Activated CD4-positive, alpha-beta T cell treated with anti-CD3 and anti-CD28 coated beads, Interleukin-2, amount 10 ng/mL, durations not matched to agents 24 days and 14 days (primary cell): ENCODE results near the gene EIF3D. TPM values are rescaled to one million over a fixed set of nuclear protein-coding genes. Genes with fewer than 3 reads are reported as not detected.

Experiments
- DNase-seq: peaks from one replicate; pipeline ENCODE4 v3.0.0; 2022
- H3K27ac Mint-ChIP-seq: one replicate; pipeline ENCODE4 v1.8.0; 2022; ENCODE audit warnings: mild to moderate bottlenecking, mixed read lengths
- H3K27me3 Mint-ChIP-seq: one replicate; pipeline ENCODE4 v1.8.0; 2022; ENCODE audit warnings: mixed read lengths
- H3K36me3 Mint-ChIP-seq: one replicate; pipeline ENCODE4 v1.8.0; 2022; ENCODE audit warnings: low read depth, mild to moderate bottlenecking, mixed read lengths
- H3K4me1 Mint-ChIP-seq: one replicate; pipeline ENCODE4 v1.8.0; 2021; ENCODE audit warnings: mixed read lengths
- H3K4me3 Mint-ChIP-seq: one replicate; pipeline ENCODE4 v1.8.0; 2022; ENCODE audit warnings: mild to moderate bottlenecking, moderate library complexity, mixed read lengths
- H3K9me3 Mint-ChIP-seq: one replicate; pipeline ENCODE4 v1.8.0; 2021; ENCODE audit warnings: mixed read lengths
- intact Hi-C: fragments of 100-400 bp; cut with micrococcal nuclease; formaldehyde crosslinking; loops from one replicate; pipeline ENCODE4 v1.15.1; 2023
- total RNA-seq: library from RNA; stranded (reverse); gene quantifications from 2 replicates; pipeline ENCODE4 v1.2.3, GENCODE V29; 2022

EIF3D gene
- total RNA-seq, 1 donor from 2014 or later = 353 TPM

- peaks cover 10% of the 10 kb centered on the region for H3K4me1 Mint-ChIP-seq
- DNase-seq = no peak
- H3K27ac Mint-ChIP-seq = peak overlapping the region; percentile 30
- peaks cover 27% of the 10 kb centered on the region for H3K36me3 Mint-ChIP-seq
- no peaks in the 10 kb centered on the region for H3K27me3 Mint-ChIP-seq
- peak overlapping the region; percentile 70 for H3K4me3 Mint-ChIP-seq
- intact Hi-C loops = loop anchor here (1.0 to 2.0 kb wide), 2 partner anchors 22 to 25 kb away; partner anchors contain the start of gene EIF3D
- H3K9me3 Mint-ChIP-seq = no peaks in the 10 kb centered on the region
Measured at GRCh38 chr22:36507518-36508010, 21.4 kb downstream of the EIF3D start.

GRCh38 chr22:36506637-36507517 is 22.1 kb downstream of the EIF3D start, which contains the start of gene FOXRED2:
TSS of gene FOXRED2 (minus strand) at chr22:36507040. CDS start at chr22:36506422, 618 bp downstream.
- intact Hi-C loops = loop anchor here (1.0 to 2.0 kb wide), 2 partner anchors 22 to 24 kb away; partner anchors contain the start of gene EIF3D

GRCh38 chr22:36505998-36506635 is 22.8 kb downstream of the EIF3D start:
- DNase-seq = no peak
- Mint-ChIP-seq H3K27me3 (no peaks in the 10 kb centered on the region), H3K4me3 (peak overlapping the region; percentile 70), H3K27ac (peak overlapping the region; percentile 70), H3K9me3 (no peaks in the 10 kb centered on the region), H3K36me3 (peaks cover 17% of the 10 kb centered on the region), H3K4me1 (peaks cover 7% of the 10 kb centered on the region)
- intact Hi-C loops = loop anchor here (2.0 kb wide), 1 partner anchor 23 kb away; no protein-coding TSS in a partner anchor

More at GRCh38 chr22:36506637-36507517, 22.1 kb downstream of the EIF3D start, which contains the start of gene FOXRED2:
- H3K4me1 Mint-ChIP-seq = peaks cover 10% of the 10 kb centered on the region
- peaks cover 22% of the 10 kb centered on the region for H3K36me3 Mint-ChIP-seq
- H3K27me3 Mint-ChIP-seq = no peaks in the 10 kb centered on the region
- peak within 1 kb of the TSS; percentile 70 for H3K27ac Mint-ChIP-seq
- peak; percentile 98 for DNase-seq
- H3K9me3 Mint-ChIP-seq = no peaks in the 10 kb centered on the region
- H3K4me3 Mint-ChIP-seq = peak within 1 kb of the TSS; percentile 70

- Mint-ChIP-seq H3K4me1 (peaks cover 4% of the 10 kb centered on the region), H3K9me3 (no peaks in the 10 kb centered on the region), H3K27ac (no peak overlapping the region), H3K36me3 (peaks cover 10% of the 10 kb centered on the region), H3K4me3 (no peak overlapping the region), H3K27me3 (no peaks in the 10 kb centered on the region)
- no peak for DNase-seq
- intact Hi-C loops = no loop called here
Measured at GRCh38 chr22:36497910-36498665, 30.9 kb downstream of the EIF3D start.

DNA sequence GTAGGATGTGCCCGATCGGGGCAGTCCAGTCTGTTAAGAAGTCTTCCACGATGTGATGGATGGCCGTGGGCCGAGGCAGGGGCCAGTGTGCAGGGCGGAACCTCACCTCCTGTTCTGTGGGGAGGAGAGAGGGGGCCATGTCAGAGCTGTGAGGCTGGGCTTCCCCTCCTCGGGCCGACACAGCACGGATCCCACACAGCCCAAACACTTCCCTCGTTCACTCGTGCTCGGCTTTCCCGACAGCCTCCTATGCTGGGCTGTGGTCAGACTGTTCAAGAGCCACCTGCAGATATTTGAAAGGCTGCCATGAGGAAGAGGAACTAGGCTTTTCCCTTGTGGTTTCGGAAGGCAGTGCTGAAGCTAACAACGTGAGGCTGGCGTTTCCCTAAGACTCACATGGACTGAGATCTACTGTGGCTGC is 35.3 kb downstream of the EIF3D start:
- H3K36me3 Mint-ChIP-seq = peaks cover 16% of the 10 kb centered on the region
- intact Hi-C loops = no loop called here
- H3K27me3 Mint-ChIP-seq = no peaks in the 10 kb centered on the region
- H3K4me3 Mint-ChIP-seq = no peak overlapping the region
- no peak overlapping the region for H3K27ac Mint-ChIP-seq
- H3K4me1 Mint-ChIP-seq = peaks cover 4% of the 10 kb centered on the region
- no peaks in the 10 kb centered on the region for H3K9me3 Mint-ChIP-seq
- DNase-seq = no peak

DNA sequence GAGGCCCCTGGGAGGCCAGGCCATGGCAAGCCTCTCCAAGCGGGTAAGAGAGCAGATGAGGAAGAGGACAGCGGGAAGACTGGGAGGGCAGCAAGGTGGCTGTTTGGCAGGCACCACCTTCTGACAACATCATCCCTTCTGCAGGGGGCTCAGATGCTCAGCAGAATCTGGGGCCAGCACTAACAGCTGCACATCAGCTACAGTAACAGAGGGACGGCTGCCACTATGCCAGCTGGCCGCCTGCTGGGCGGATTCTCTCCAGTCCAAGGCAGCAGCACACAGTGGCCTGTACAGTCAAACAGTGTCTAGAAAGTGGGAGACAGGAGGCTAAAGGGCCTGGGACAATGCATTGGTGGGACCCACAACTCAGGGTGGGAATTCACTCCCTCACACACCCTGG is 36.9 kb downstream of the EIF3D start:
- no peak for DNase-seq
- intact Hi-C loops = no loop called here
- no peaks in the 10 kb centered on the region for H3K9me3 Mint-ChIP-seq
- H3K36me3 Mint-ChIP-seq = peaks cover 19% of the 10 kb centered on the region
- H3K4me1 Mint-ChIP-seq = peaks cover 4% of the 10 kb centered on the region
- H3K4me3 Mint-ChIP-seq = no peak overlapping the region
- no peaks in the 10 kb centered on the region for H3K27me3 Mint-ChIP-seq
- H3K27ac Mint-ChIP-seq = no peak overlapping the region

DNA sequence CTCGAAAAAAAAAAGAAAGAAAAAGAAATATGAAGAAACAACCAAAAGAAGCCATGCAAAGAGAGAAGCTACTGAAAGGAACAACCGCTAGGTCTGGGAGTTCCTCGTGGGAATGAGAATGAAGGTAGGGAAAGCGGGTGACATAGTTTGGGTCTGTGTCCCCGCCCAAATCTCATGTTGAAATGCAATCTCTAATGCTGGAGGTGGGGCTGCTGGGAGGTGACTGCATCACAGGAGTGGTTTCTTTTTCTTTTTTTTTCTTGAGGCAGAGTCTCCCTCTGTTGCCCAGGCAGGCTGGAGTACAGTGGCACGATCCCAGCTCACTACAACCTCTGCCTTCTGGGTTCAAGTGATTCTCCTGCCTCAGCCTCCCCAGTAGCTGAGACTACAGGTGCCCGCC is 37.8 kb downstream of the EIF3D start:
- intact Hi-C loops = no loop called here
- Mint-ChIP-seq H3K4me1 (peaks cover 9% of the 10 kb centered on the region), H3K27me3 (no peaks in the 10 kb centered on the region), H3K9me3 (no peaks in the 10 kb centered on the region), H3K27ac (no peak overlapping the region), H3K4me3 (no peak overlapping the region), H3K36me3 (peaks cover 21% of the 10 kb centered on the region)
- DNase-seq = no peak

- Mint-ChIP-seq H3K27ac (no peak overlapping the region), H3K4me1 (peaks cover 9% of the 10 kb centered on the region), H3K27me3 (no peaks in the 10 kb centered on the region), H3K36me3 (peaks cover 16% of the 10 kb centered on the region), H3K4me3 (no peak overlapping the region), H3K9me3 (no peaks in the 10 kb centered on the region)
- DNase-seq = peak; percentile 89
- intact Hi-C loops = loop anchor here (10.0 kb wide), 1 partner anchor 322 kb away; the partner anchor contains the start of gene APOL3
Measured at GRCh38 chr22:36486619-36487384, 42.2 kb downstream of the EIF3D start.

DNA sequence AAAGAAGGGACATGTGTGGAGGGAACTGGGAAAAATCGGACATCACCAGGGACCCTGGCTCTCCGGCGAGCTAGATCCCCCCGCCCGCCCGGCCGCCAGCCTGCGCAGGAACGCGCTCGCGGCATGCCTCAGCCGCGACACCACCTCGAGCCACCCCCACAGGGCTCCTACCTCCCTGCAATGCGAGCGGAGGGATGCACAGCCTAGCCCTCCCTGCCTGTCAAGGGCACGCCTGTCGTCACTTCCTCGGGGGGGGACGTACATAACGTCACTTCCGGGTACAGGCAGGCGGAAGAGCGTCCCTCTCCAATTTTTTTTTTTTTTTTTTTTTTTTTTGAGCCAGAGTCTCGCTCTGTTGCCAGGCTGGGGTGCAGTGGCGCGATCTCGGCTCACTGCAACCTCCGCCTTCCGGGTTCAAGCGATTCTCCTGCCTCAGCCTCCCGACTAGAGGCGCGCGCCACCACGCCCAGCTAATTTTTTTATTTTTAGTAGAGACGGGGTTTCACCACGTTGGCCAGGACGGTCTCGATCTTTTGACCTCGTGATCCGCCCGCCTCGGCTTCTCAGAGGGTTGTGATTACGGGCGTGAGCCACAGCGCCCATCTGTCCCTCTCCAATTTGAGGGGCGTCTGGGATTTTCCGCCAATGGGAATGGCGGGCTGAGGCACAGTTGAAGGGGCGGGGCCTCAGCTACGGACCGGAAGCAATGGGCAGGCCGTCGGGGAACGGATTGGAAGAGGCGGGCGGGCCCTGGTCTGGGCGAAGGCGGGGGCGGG is 47.4 kb downstream of the EIF3D start, which contains the start of gene TXN2:
Gene TXN2 (minus strand): TSS at position 248 of the 776 bp plus-strand sequence. CDS start 803 bp downstream, outside the sequence.
- H3K4me1 Mint-ChIP-seq = peaks cover 19% of the 10 kb centered on the region
- H3K9me3 Mint-ChIP-seq = no peaks in the 10 kb centered on the region
- intact Hi-C loops = loop anchor here (1.0 to 10.0 kb wide), 6 partner anchors 25 to 317 kb away; partner anchors contain the start of genes APOL2, APOL3, EIF3D and FOXRED2
- peak within 1 kb of the TSS; percentile 87 for H3K27ac Mint-ChIP-seq
- peaks cover 27% of the 10 kb centered on the region for H3K36me3 Mint-ChIP-seq
- peak; percentile 98 for DNase-seq
- peak within 1 kb of the TSS; percentile 90 for H3K4me3 Mint-ChIP-seq
- H3K27me3 Mint-ChIP-seq = no peaks in the 10 kb centered on the region

DNA sequence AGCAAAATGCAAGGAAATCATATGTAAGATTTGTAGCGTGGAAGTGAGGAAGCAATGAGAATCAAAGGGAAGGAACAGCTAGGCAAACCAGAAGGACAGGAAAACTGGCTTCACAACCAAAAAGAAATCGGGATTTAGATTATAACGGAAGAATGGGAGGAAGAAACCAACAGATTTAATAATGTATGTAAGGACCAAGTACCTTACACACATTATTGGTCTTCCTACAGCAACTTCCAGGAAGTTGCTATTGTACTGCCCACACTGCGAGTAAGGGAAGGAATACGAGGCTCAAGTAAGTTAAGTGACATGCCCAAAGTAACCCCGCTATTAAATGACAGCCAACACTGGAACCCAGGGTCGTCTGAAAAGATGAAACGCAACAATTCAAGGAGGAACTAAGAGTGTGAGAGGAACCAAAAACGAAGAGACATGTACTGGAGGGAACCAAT is 48.0 kb downstream of the EIF3D start:
- peaks cover 16% of the 10 kb centered on the region for H3K4me1 Mint-ChIP-seq
- H3K27me3 Mint-ChIP-seq = no peaks in the 10 kb centered on the region
- no peaks in the 10 kb centered on the region for H3K9me3 Mint-ChIP-seq
- H3K4me3 Mint-ChIP-seq = peak overlapping the region; percentile 90
- peaks cover 27% of the 10 kb centered on the region for H3K36me3 Mint-ChIP-seq
- no peak for DNase-seq
- intact Hi-C loops = loop anchor here (2.0 to 10.0 kb wide), 3 partner anchors 26 to 316 kb away; partner anchors contain the start of genes APOL2 and APOL3
- peak overlapping the region; percentile 87 for H3K27ac Mint-ChIP-seq

DNA sequence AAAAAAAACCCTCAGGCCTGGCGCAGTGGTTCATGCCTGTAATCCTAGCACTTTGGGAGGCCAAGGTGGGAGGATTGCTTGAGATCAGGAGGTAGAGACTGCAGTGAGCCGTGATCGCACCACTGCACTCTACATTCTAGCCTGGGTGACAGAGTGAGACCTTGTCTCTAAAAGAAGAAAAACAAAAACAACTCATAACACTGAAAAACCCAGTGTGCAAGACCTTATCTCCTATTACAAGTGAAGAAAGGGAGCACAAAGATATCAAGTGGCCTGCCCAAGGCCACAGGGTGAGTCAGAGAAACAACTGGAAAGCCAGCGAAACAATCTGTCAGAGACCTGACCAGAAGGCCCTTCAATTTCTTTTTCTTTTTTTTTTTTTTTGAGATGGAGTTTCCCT is 50.0 kb downstream of the EIF3D start:
- DNase-seq = no peak
- Mint-ChIP-seq H3K27me3 (no peaks in the 10 kb centered on the region), H3K36me3 (peaks cover 45% of the 10 kb centered on the region), H3K27ac (no peak overlapping the region), H3K4me3 (no peak overlapping the region), H3K9me3 (no peaks in the 10 kb centered on the region), H3K4me1 (peaks cover 19% of the 10 kb centered on the region)
- intact Hi-C loops = no loop called here

GRCh38 chr22:36475341-36475740 is 53.6 kb downstream of the EIF3D start:
- H3K9me3 Mint-ChIP-seq = no peaks in the 10 kb centered on the region
- DNase-seq = no peak
- peaks cover 58% of the 10 kb centered on the region for H3K36me3 Mint-ChIP-seq
- intact Hi-C loops = no loop called here
- peaks cover 13% of the 10 kb centered on the region for H3K4me1 Mint-ChIP-seq
- no peak overlapping the region for H3K27ac Mint-ChIP-seq
- H3K27me3 Mint-ChIP-seq = no peaks in the 10 kb centered on the region
- H3K4me3 Mint-ChIP-seq = no peak overlapping the region
